H9 (cell line): ENCODE results near the gene GYS1. TPM values are rescaled to one million over a fixed set of nuclear protein-coding genes. Genes with fewer than 3 reads are reported as not detected.

ENCODE experiments used
- DNase-seq: peaks from one replicate; pipeline ENCODE4 v3.0.0-alpha.2; 2017
- H2AFZ ChIP-seq: one replicate; pipeline ENCODE4 v1.6.1; 2013; ENCODE audit warnings: mild to moderate bottlenecking, low read length, control low read depth, moderate library complexity
- H2AK5ac ChIP-seq: 2 replicates; pipeline ENCODE4 v1.6.1; 2013; ENCODE audit warnings: low read length, control low read depth, mixed read lengths; ENCODE audit not compliant: insufficient read length
- H2BK120ac ChIP-seq: one replicate; pipeline ENCODE4 v1.6.1; 2013; ENCODE audit warnings: low read depth, mild to moderate bottlenecking, low read length, control low read depth, inconsistent platforms; ENCODE audit not compliant: poor library complexity, severe bottlenecking
- H2BK12ac ChIP-seq: 2 replicates; pipeline ENCODE4 v1.6.1; 2013; ENCODE audit warnings: low read length, control low read depth, mixed read lengths, low read depth; ENCODE audit not compliant: insufficient read length
- H2BK15ac ChIP-seq: 2 replicates; pipeline ENCODE4 v1.6.1; 2013; ENCODE audit warnings: low read depth, low read length, control low read depth
- H2BK20ac ChIP-seq: one replicate; pipeline ENCODE4 v1.6.1; 2013; ENCODE audit warnings: low read depth, mild to moderate bottlenecking, low read length, control low read depth, inconsistent platforms; ENCODE audit not compliant: poor library complexity, severe bottlenecking
- H2BK5ac ChIP-seq: 2 replicates; pipeline ENCODE4 v1.6.1; 2013; ENCODE audit warnings: low read length, control low read depth, mixed read lengths; ENCODE audit not compliant: insufficient read length
- H3K14ac ChIP-seq: 2 replicates; pipeline ENCODE4 v1.6.1; 2013; ENCODE audit warnings: low read length, control low read depth; ENCODE audit not compliant: insufficient read depth
- H3K18ac ChIP-seq: 2 replicates; pipeline ENCODE4 v1.6.1; 2013; ENCODE audit warnings: low read depth, mild to moderate bottlenecking, mixed read lengths, low read length, control low read depth; ENCODE audit not compliant: insufficient read length
- H3K23ac ChIP-seq: 2 replicates; pipeline ENCODE4 v1.6.1; 2013; ENCODE audit warnings: low read length, control low read depth, mixed read lengths, low read depth; ENCODE audit not compliant: insufficient read length
- H3K23me2 ChIP-seq: 2 replicates; pipeline ENCODE4 v1.6.1; 2013; ENCODE audit warnings: low read depth, mild to moderate bottlenecking, mixed read lengths, low read length, control low read depth; ENCODE audit not compliant: insufficient read length, poor library complexity, severe bottlenecking
- H3K27ac ChIP-seq: 2 replicates; pipeline ENCODE4 v1.5.1; 2013; ENCODE audit warnings: low read length, control low read depth, mixed read lengths, low read depth; ENCODE audit not compliant: insufficient read length
- H3K27me3 ChIP-seq: 2 replicates; pipeline ENCODE4 v1.6.1; 2013; ENCODE audit warnings: low read length, control low read depth, inconsistent platforms; ENCODE audit not compliant: insufficient read depth
- H3K4ac ChIP-seq: 2 replicates; pipeline ENCODE4 v1.6.1; 2013; ENCODE audit warnings: low read depth, mild to moderate bottlenecking, control low read depth, inconsistent platforms, low read length, moderate library complexity
- H3K4me1 ChIP-seq: 2 replicates; pipeline ENCODE4 v1.6.1; 2013; ENCODE audit warnings: low read length, control low read depth, inconsistent platforms; ENCODE audit not compliant: insufficient read depth
- H3K4me2 ChIP-seq: 2 replicates; pipeline ENCODE4 v1.6.1; 2013; ENCODE audit warnings: low read length, control low read depth, mixed read lengths; ENCODE audit not compliant: insufficient read length, insufficient read depth
- H3K56ac ChIP-seq: 2 replicates; pipeline ENCODE4 v1.6.1; 2013; ENCODE audit warnings: low read depth, mild to moderate bottlenecking, mixed read lengths, low read length, control low read depth; ENCODE audit not compliant: insufficient read length
- H3K79me1 ChIP-seq: 2 replicates; pipeline ENCODE4 v1.6.1; 2013; ENCODE audit warnings: low read depth, mild to moderate bottlenecking, moderate library complexity, low read length, control low read depth, inconsistent platforms; ENCODE audit not compliant: insufficient read depth, poor library complexity, severe bottlenecking
- H3K79me2 ChIP-seq: 2 replicates; pipeline ENCODE4 v1.6.1; 2013; ENCODE audit warnings: low read length, control low read depth, inconsistent platforms; ENCODE audit not compliant: insufficient read depth
- H3K9ac ChIP-seq: 2 replicates; pipeline ENCODE4 v1.6.1; 2013; ENCODE audit warnings: low read length, control low read depth, mixed read lengths; ENCODE audit not compliant: insufficient read length; ENCODE audit errors: extremely low read depth
- H3K9me3 ChIP-seq: one replicate; pipeline ENCODE4 v1.6.1; 2013; ENCODE audit warnings: low read depth, low read length, inconsistent platforms; ENCODE audit not compliant: control insufficient read depth
- H3T11ph ChIP-seq: one replicate; pipeline ENCODE4 v1.6.1; 2013; ENCODE audit warnings: mild to moderate bottlenecking, low read length, control low read depth, inconsistent platforms
- H4K20me1 ChIP-seq: one replicate; pipeline ENCODE4 v1.6.1; 2013; ENCODE audit not compliant: control insufficient read depth, insufficient read length, insufficient read depth
- H4K5ac ChIP-seq: 2 replicates; pipeline ENCODE4 v1.6.1; 2013; ENCODE audit warnings: low read depth, mild to moderate bottlenecking, mixed read lengths, low read length, control low read depth; ENCODE audit not compliant: insufficient read length
- H4K8ac ChIP-seq: replicated peaks from 2 replicates; pipeline ENCODE4 v1.6.1; 2013; ENCODE audit warnings: low read length, control low read depth, mixed read lengths, low read depth; ENCODE audit not compliant: insufficient read length
- H4K91ac ChIP-seq: 2 replicates; pipeline ENCODE4 v1.6.1; 2013; ENCODE audit warnings: low read depth, mild to moderate bottlenecking, moderate library complexity, mixed read lengths, low read length, control low read depth; ENCODE audit not compliant: insufficient read length
- H3K27ac Mint-ChIP-seq, 3 experiments: 2 replicates in 2 of 3; 3 replicates in 1 of 3; pipeline ENCODE4 v1.8.0; 2020 to 2021; ENCODE audit warnings: mixed read lengths in 3 of 3, mild to moderate bottlenecking in 1 of 3, moderate library complexity in 1 of 3
- H3K27me3 Mint-ChIP-seq: 2 replicates; pipeline ENCODE4 v1.8.0; 2021; ENCODE audit warnings: low read depth, mild to moderate bottlenecking, moderate library complexity, mixed read lengths
- H3K36me3 Mint-ChIP-seq, 3 experiments: 2 replicates in 2 of 3; 3 replicates in 1 of 3; pipeline ENCODE4 v1.8.0; 2020 to 2021; ENCODE audit warnings: low read depth in 3 of 3, mixed read lengths in 3 of 3; ENCODE audit not compliant: insufficient read depth in 1 of 3
- H3K4me1 Mint-ChIP-seq, 2 experiments: 2 replicates each; pipeline ENCODE4 v1.8.0; 2020; ENCODE audit warnings: mixed read lengths in 2 of 2
- H3K4me3 Mint-ChIP-seq, 2 experiments: 2 replicates in 1 of 2; 3 replicates in 1 of 2; pipeline ENCODE4 v1.8.0; 2020 to 2021; ENCODE audit warnings: mild to moderate bottlenecking in 2 of 2, mixed read lengths in 2 of 2, moderate library complexity in 1 of 2
- H3K9me3 Mint-ChIP-seq, 2 experiments: 2 replicates in 1 of 2; 3 replicates in 1 of 2; pipeline ENCODE4 v1.8.0; 2020; ENCODE audit warnings: mild to moderate bottlenecking in 2 of 2, mixed read lengths in 2 of 2, moderate library complexity in 1 of 2
- WGBS: extraction: QIAGEN DNeasy Blood & Tissue Kit; methylation state at CpG from one replicate; pipeline ENCODE4 v1.1.7; 2013; ENCODE audit warnings: missing lambda C conversion rate, low lambda C conversion rate, mixed read lengths; ENCODE audit not compliant: insufficient read length; ENCODE audit errors: extremely low coverage; 5-methylcytosine and 5-hydroxymethylcytosine counted together
- total RNA-seq: library from RNA; stranded (reverse); gene quantifications from 2 replicates; pipeline ENCODE4 v1.2.1, GENCODE V29; 2021
- TF ChIP-seq, protein P1 (sequence below): fragments of 200-600 bp; sonication (generic); conservative IDR thresholded peaks from 3 replicates; pipeline ENCODE4 v1.8.0; 2021; ENCODE audit warnings: antibody characterized with exemption, mild to moderate bottlenecking

Gene GYS1
- total RNA-seq, 1 experiment from 2014 or later, result 44.3 TPM

DNA sequence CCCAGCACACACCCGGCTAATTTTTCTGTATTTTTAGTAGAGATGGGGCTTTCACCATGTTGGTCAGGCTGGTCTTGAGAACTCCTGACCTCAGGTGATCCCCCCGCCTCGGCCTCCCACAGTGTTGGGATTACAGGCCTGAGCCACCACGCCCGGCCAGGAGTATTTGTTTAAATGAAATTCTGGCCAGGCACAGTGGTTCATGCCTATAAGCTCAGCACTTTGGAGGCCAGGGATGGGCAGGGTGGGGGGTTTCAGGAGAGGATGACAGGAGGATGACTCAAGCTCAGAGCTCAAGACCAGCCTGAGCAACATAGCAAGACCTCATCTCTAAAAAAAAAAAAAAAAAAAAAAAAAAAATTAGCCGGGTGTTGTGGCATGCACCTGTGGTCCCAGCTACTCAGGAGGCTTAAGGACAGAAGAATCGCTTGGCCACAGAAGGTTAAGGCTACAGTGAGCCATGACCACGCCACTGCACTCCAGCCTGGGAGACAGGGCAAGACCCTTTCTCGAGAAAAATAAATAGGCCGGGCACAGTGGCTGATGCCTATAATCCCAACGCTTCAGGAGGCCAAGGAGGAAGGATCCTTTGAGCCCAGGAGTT, 67.8 kb downstream of the GYS1 start:
- peaks cover 2% of the 10 kb centered on the region for H3K27me3 Mint-ChIP-seq
- no peak overlapping the region for H4K8ac ChIP-seq
- H3K4me2 ChIP-seq, result no peak overlapping the region
- H3K9ac ChIP-seq, result no peak overlapping the region
- H3K27ac ChIP-seq, result no peak overlapping the region
- H3K9me3 ChIP-seq, result no peaks in the 10 kb centered on the region
- no peak overlapping the region for H2BK12ac ChIP-seq
- H3K4me1 ChIP-seq, result no peaks in the 10 kb centered on the region
- H3K9me3 Mint-ChIP-seq, result no peaks in the 10 kb centered on the region
- H2BK15ac ChIP-seq, result no peak overlapping the region
- no peak overlapping the region for H4K5ac ChIP-seq
- no peak overlapping the region for H3K23ac ChIP-seq
- H3K23me2 ChIP-seq, result no peaks in the 10 kb centered on the region
- no peaks in the 10 kb centered on the region for H4K20me1 ChIP-seq
- no CpG with 5 or more reads among the region's 11 CpGs for WGBS
- H3K4me1 Mint-ChIP-seq, result 0 out of 4 replicates have a peak, but pooled peaks cover 0 to 2% of the 10 kb centered on the region in 2 experiments
- no peak overlapping the region for H3K14ac ChIP-seq
- H2BK120ac ChIP-seq, result no peak overlapping the region
- no peaks in the 10 kb centered on the region for H3K79me2 ChIP-seq
- H3K36me3 Mint-ChIP-seq, result peaks cover 6 to 29% (median 18%) of the 10 kb centered on the region in 3 experiments
- no peak overlapping the region for H3K4ac ChIP-seq
- H3K18ac ChIP-seq, result no peak overlapping the region
- TF ChIP-seq, protein P1, sequence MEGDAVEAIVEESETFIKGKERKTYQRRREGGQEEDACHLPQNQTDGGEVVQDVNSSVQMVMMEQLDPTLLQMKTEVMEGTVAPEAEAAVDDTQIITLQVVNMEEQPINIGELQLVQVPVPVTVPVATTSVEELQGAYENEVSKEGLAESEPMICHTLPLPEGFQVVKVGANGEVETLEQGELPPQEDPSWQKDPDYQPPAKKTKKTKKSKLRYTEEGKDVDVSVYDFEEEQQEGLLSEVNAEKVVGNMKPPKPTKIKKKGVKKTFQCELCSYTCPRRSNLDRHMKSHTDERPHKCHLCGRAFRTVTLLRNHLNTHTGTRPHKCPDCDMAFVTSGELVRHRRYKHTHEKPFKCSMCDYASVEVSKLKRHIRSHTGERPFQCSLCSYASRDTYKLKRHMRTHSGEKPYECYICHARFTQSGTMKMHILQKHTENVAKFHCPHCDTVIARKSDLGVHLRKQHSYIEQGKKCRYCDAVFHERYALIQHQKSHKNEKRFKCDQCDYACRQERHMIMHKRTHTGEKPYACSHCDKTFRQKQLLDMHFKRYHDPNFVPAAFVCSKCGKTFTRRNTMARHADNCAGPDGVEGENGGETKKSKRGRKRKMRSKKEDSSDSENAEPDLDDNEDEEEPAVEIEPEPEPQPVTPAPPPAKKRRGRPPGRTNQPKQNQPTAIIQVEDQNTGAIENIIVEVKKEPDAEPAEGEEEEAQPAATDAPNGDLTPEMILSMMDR, result no peak
- no peak overlapping the region for H2BK5ac ChIP-seq
- no peaks in the 10 kb centered on the region for H3K79me1 ChIP-seq
- H3K56ac ChIP-seq, result no peak overlapping the region
- H3K4me3 Mint-ChIP-seq, result no peak overlapping the region
- H2BK20ac ChIP-seq, result no peak overlapping the region
- no peaks in the 10 kb centered on the region for H3K27me3 ChIP-seq
- H4K91ac ChIP-seq, result no peak overlapping the region
- H3K27ac Mint-ChIP-seq, result no peak overlapping the region; a peak in 1 of 7 replicates
- H3T11ph ChIP-seq, result no peak overlapping the region
- no peak overlapping the region for H2AFZ ChIP-seq
- no peak for DNase-seq
- H2AK5ac ChIP-seq, result no peak overlapping the region
